ENCODE data around the gene PVALB. TPM values are rescaled to one million over a fixed set of nuclear protein-coding genes. Genes with fewer than 3 reads are reported as not detected.

The PVALB gene
- total and polyA plus RNA-seq, 2 of the 4 experiments (the other 2 are of a cell fraction) = not detected

GRCh38 chr22:36860821-36861659 lies 44.2 kb upstream of the PVALB start, which contains the start of gene NCF4:
Gene NCF4 (plus strand): TSS chr22:36861006. CDS start chr22:36861172, 166 bp downstream.
- H3K4me1 ChIP-seq (ENCODE audit: control insufficient read depth, insufficient read depth, low read length) = no peaks in the 10 kb centered on the region
- no peak within 1 kb of the TSS for H3K18ac ChIP-seq (ENCODE audit: low read depth, low read length)
- H3K14ac ChIP-seq (replicated peaks; ENCODE audit: low read depth, low read length) = no peak within 1 kb of the TSS
- BruUV-seq (replicated peaks) = no TSS peak
- no peak within 1 kb of the TSS for H2BK15ac ChIP-seq (ENCODE audit: low read depth, low read length)
- no peaks in the 10 kb centered on the region for H3K9me1 ChIP-seq (ENCODE audit: insufficient read depth, low read length)
- ATAC-seq (ENCODE audit: low read depth) (no peak), DNase-seq (no peak)
- no peaks in the 10 kb centered on the region for H3K79me1 ChIP-seq (ENCODE audit: low read depth in 1 of 2, low read length in 2 of 2)
- POLR2A ChIA-PET (ENCODE audit: unreplicated experiment) = no interaction called here
- H3K9me3 ChIP-seq (ENCODE audit: control insufficient read depth, insufficient read depth, low read length) = no peaks in the 10 kb centered on the region
- H2AFZ ChIP-seq (replicated peaks; ENCODE audit: low read length, poor library complexity) = no peak within 1 kb of the TSS
- H3K56ac ChIP-seq (ENCODE audit: extremely low read depth, insufficient read depth, low read length) = no peak within 1 kb of the TSS
- H2AK5ac ChIP-seq (ENCODE audit: low read depth, low read length) = no peak within 1 kb of the TSS
- TF ChIP-seq MAFK (IDR thresholded peaks at IDR 0.05; ENCODE audit: low read depth, low read length) (no peak), NFE2L2 (IDR thresholded peaks at IDR 0.05; ENCODE audit: low read depth, low read length) (no peak), BHLHE40 (IDR thresholded peaks at IDR 0.05; ENCODE audit: low read depth, low read length) (no peak), MXI1 (IDR thresholded peaks at IDR 0.05; ENCODE audit: borderline replicate concordance, low read depth, low read length) (no peak), CEBPB (IDR thresholded peaks at IDR 0.05; ENCODE audit: low read depth, low read length) (no peak), RCOR1 (IDR thresholded peaks at IDR 0.05; ENCODE audit: insufficient replicate concordance, low read length) (no peak), SMC3 (IDR thresholded peaks at IDR 0.05; ENCODE audit: low read depth, low read length) (no peak), POLR2A (IDR thresholded peaks at IDR 0.05; ENCODE audit: low read depth, low read length) (no peak), CHD1 (IDR thresholded peaks at IDR 0.05; ENCODE audit: low read depth, low read length) (no peak), RAD21 (IDR thresholded peaks at IDR 0.05; ENCODE audit: low read length) (no peak), MAZ (IDR thresholded peaks at IDR 0.05; ENCODE audit: borderline replicate concordance, low read depth, low read length) (no peak), CTCF (conservative IDR thresholded peaks at IDR 0.05; ENCODE audit: low read depth, low read length) (no peak), ELK1 (IDR thresholded peaks at IDR 0.05; ENCODE audit: borderline replicate concordance, low read depth, low read length) (no peak), USF2 (IDR thresholded peaks at IDR 0.05; ENCODE audit: low read depth, low read length) (no peak)
- H3K4ac ChIP-seq (ENCODE audit: low read depth, low read length) = no peak within 1 kb of the TSS
- H4K8ac ChIP-seq (ENCODE audit: low read depth in 2 of 2, low read length in 2 of 2) = no peak within 1 kb of the TSS
- H3K4me3 ChIP-seq (ENCODE audit: insufficient read depth, low read depth, low read length) = no peak within 1 kb of the TSS
- intact Hi-C loops (cut with micrococcal nuclease) (no loop called here), in situ Hi-C loops (cut with MboI; ENCODE audit: low sequenced_read_pairs) (no loop called here), dilution Hi-C loops (cut with HindIII; ENCODE audit: low sequenced_read_pairs, unreplicated experiment) (no loop called here)
- H2BK120ac ChIP-seq (ENCODE audit: low read depth, low read length) = no peak within 1 kb of the TSS
- no peak within 1 kb of the TSS for H2AK9ac ChIP-seq (replicated peaks; ENCODE audit: low read depth, low read length, poor library complexity)
- no peaks in the 10 kb centered on the region for H3K36me3 ChIP-seq (ENCODE audit: control insufficient read depth, insufficient read depth, low read length)
- no peak within 1 kb of the TSS for H3K27ac ChIP-seq (ENCODE audit: insufficient read depth, low read length)
- no peak within 1 kb of the TSS for H2BK20ac ChIP-seq (ENCODE audit: low read depth, low read length)
- H4K20me1 ChIP-seq (ENCODE audit: insufficient read depth, low read length) = no peaks in the 10 kb centered on the region; the same call in 1 of the 2 replicates
- H3K9ac ChIP-seq (ENCODE audit: low read depth, low read length) = no peak within 1 kb of the TSS
- WGBS, 2 experiments (ENCODE audit: extremely low coverage in 2 of 2, insufficient read length in 1 of 2) = 84% methylated on average over 5 of the region's 17 CpGs; no CpG with 5 or more reads in 1 of the 2 experiments
- H4K91ac ChIP-seq (ENCODE audit: insufficient read depth, low read depth, low read length) = no peak within 1 kb of the TSS
- H3K27me3 ChIP-seq (ENCODE audit: control insufficient read depth, insufficient read depth, low read length) = peaks cover 26% of the 10 kb centered on the region
- H3K4me2 ChIP-seq (ENCODE audit: low read depth, low read length) = no peak within 1 kb of the TSS
- H2BK5ac ChIP-seq (ENCODE audit: low read depth, low read length, poor library complexity, severe bottlenecking) = no peak within 1 kb of the TSS
- H4K5ac ChIP-seq (ENCODE audit: low read depth, low read length) = no peak within 1 kb of the TSS
- CTCF ChIA-PET = no interaction called here
- H3K23ac ChIP-seq (ENCODE audit: low read depth, low read length) = no peak within 1 kb of the TSS
